B cell (primary cell): Measurements from ENCODE around the gene BTBD18.

Experiments
- CTCF ChIP-seq: fragments of 200-600 bp; IDR thresholded peaks from one replicate; pipeline ENCODE4 v1.8.0; 2022; ENCODE audit warnings: antibody characterized with exemption, mild to moderate bottlenecking
- EZH2 ChIP-seq: IDR thresholded peaks from 2 replicates; pipeline ENCODE4 v1.6.1; 2012; ENCODE audit warnings: borderline replicate concordance, low read depth, mild to moderate bottlenecking, moderate library complexity, low read length; ENCODE audit not compliant: insufficient read depth, poor library complexity, severe bottlenecking

GRCh38 chr11:57764972-57765371 is 13.4 kb upstream of the BTBD18 start:
- TF ChIP-seq CTCF: no peak
- TF ChIP-seq EZH2: no peak
